ENCODE results near the gene PTH1R. TPM values are rescaled to one million over a fixed set of nuclear protein-coding genes. Genes with fewer than 3 reads are reported as not detected.

The PTH1R gene
- total RNA-seq, 1 donor from 2014 or later = 13.0 TPM

- no peak for TF ChIP-seq POLR2AphosphoS5 (IDR thresholded peaks at IDR 0.05; ENCODE audit: insufficient read depth in 1 of 2, low read depth in 1 of 2)
- TF ChIP-seq POLR2A (IDR thresholded peaks at IDR 0.05) = no peak
- TF ChIP-seq, protein P1, sequence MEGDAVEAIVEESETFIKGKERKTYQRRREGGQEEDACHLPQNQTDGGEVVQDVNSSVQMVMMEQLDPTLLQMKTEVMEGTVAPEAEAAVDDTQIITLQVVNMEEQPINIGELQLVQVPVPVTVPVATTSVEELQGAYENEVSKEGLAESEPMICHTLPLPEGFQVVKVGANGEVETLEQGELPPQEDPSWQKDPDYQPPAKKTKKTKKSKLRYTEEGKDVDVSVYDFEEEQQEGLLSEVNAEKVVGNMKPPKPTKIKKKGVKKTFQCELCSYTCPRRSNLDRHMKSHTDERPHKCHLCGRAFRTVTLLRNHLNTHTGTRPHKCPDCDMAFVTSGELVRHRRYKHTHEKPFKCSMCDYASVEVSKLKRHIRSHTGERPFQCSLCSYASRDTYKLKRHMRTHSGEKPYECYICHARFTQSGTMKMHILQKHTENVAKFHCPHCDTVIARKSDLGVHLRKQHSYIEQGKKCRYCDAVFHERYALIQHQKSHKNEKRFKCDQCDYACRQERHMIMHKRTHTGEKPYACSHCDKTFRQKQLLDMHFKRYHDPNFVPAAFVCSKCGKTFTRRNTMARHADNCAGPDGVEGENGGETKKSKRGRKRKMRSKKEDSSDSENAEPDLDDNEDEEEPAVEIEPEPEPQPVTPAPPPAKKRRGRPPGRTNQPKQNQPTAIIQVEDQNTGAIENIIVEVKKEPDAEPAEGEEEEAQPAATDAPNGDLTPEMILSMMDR (IDR thresholded peaks at IDR 0.05) = no peak
- Histone ChIP-seq H3K27ac (no peak overlapping the region), H3K9me3 (no peaks in the 10 kb centered on the region), H3K27me3 (no peaks in the 10 kb centered on the region), H3K4me3 (no peak overlapping the region), H3K4me1 (peaks cover 15% of the 10 kb centered on the region), H3K36me3 (peaks cover 0 to 17% of the 10 kb centered on the region in 2 donors)
- intact Hi-C loops (cut with DNase I) = no loop called here
- DNase-seq (ENCODE audit: extremely low spot score in 2 of 2) = no peak
These were observed 37.3 kb downstream of the PTH1R start for GRCh38 chr3:46914849-46915248.

GRCh38 chr3:46915297-46915822 lies 37.8 kb downstream of the PTH1R start:
- Histone ChIP-seq H3K27me3 (no peaks in the 10 kb centered on the region), H3K4me1 (peaks cover 12% of the 10 kb centered on the region), H3K9me3 (no peaks in the 10 kb centered on the region), H3K27ac (no peak overlapping the region), H3K36me3 (peaks cover 0 to 20% of the 10 kb centered on the region in 2 donors), H3K4me3 (no peak overlapping the region)
- TF ChIP-seq POLR2A (IDR thresholded peaks at IDR 0.05) (no peak), POLR2AphosphoS5 (IDR thresholded peaks at IDR 0.05; ENCODE audit: insufficient read depth in 1 of 2, low read depth in 1 of 2) (no peak)
- TF ChIP-seq, protein P1 (IDR thresholded peaks at IDR 0.05) = no peak
- DNase-seq (ENCODE audit: extremely low spot score in 2 of 2) = no peak
- intact Hi-C loops (cut with DNase I) = no loop called here

- Histone ChIP-seq H3K9me3 (no peaks in the 10 kb centered on the region), H3K4me1 (peaks cover 12% of the 10 kb centered on the region), H3K27me3 (no peaks in the 10 kb centered on the region), H3K36me3 (peaks cover 0 to 29% of the 10 kb centered on the region in 2 donors), H3K27ac (no peak overlapping the region), H3K4me3 (no peak overlapping the region)
- TF ChIP-seq, protein P1 (IDR thresholded peaks at IDR 0.05) = no peak
- TF ChIP-seq POLR2AphosphoS5 (IDR thresholded peaks at IDR 0.05; ENCODE audit: insufficient read depth in 1 of 2, low read depth in 1 of 2) (no peak), POLR2A (IDR thresholded peaks at IDR 0.05) (no peak)
- no peak for DNase-seq (ENCODE audit: extremely low spot score in 2 of 2)
- intact Hi-C loops (cut with DNase I) = no loop called here
These were observed 38.8 kb downstream of the PTH1R start for GRCh38 chr3:46916278-46916677.

GRCh38 chr3:46916799-46917198 lies 39.3 kb downstream of the PTH1R start:
- Histone ChIP-seq H3K27me3 (no peaks in the 10 kb centered on the region), H3K27ac (no peak overlapping the region), H3K4me3 (no peak overlapping the region), H3K4me1 (peaks cover 12% of the 10 kb centered on the region), H3K36me3 (peaks cover 0 to 34% of the 10 kb centered on the region in 2 donors), H3K9me3 (no peaks in the 10 kb centered on the region)
- intact Hi-C loops (cut with DNase I) = no loop called here
- no peak for DNase-seq (ENCODE audit: extremely low spot score in 2 of 2)
- TF ChIP-seq POLR2A (IDR thresholded peaks at IDR 0.05) = no peak
- TF ChIP-seq, protein P1 (IDR thresholded peaks at IDR 0.05) = no peak
- no peak for TF ChIP-seq POLR2AphosphoS5 (IDR thresholded peaks at IDR 0.05; ENCODE audit: insufficient read depth in 1 of 2, low read depth in 1 of 2)

- Histone ChIP-seq H3K4me1 (peaks cover 12% of the 10 kb centered on the region), H3K27ac (no peak overlapping the region), H3K4me3 (no peak overlapping the region), H3K9me3 (no peaks in the 10 kb centered on the region), H3K27me3 (no peaks in the 10 kb centered on the region), H3K36me3 (peaks cover 0 to 39% of the 10 kb centered on the region in 2 donors)
- no peak for TF ChIP-seq POLR2A (IDR thresholded peaks at IDR 0.05)
- TF ChIP-seq, protein P1 (IDR thresholded peaks at IDR 0.05) = no peak
- no peak for TF ChIP-seq POLR2AphosphoS5 (IDR thresholded peaks at IDR 0.05; ENCODE audit: insufficient read depth in 1 of 2, low read depth in 1 of 2)
- no peak for DNase-seq (ENCODE audit: extremely low spot score in 2 of 2)
- intact Hi-C loops (cut with DNase I) = no loop called here
These were observed 39.7 kb downstream of the PTH1R start for GRCh38 chr3:46917257-46917656.

All from vagina (tissue), 2 donors.